Upper lobe of left lung (tissue), 4 donors: ENCODE results near the gene CHST13.

Experiments
- POLR2A ChIP-seq, 4 donors: fragments of 450-650 bp; IDR thresholded peaks; one replicate each; pipeline ENCODE4 v1.5.1; 2016 to 2017; ENCODE audit warnings: antibody characterized with exemption in 4 of 4, mild to moderate bottlenecking in 2 of 4
- POLR2AphosphoS5 ChIP-seq, 2 donors: sonication (generic); formaldehyde crosslinking; IDR thresholded peaks; one replicate each; pipeline ENCODE4 v1.5.1; 2017; ENCODE audit warnings: antibody characterized with exemption in 2 of 2
- TF ChIP-seq, protein P1 (sequence below), 6 experiments: fragments of 450-650 bp in 4 of 6; fragments of 200-600 bp in 2 of 6; sonication (generic) in 2 of 6; IDR thresholded peaks; one replicate each; pipeline ENCODE4 v1.5.1; 2016 to 2019; ENCODE audit warnings: antibody characterized with exemption in 6 of 6

DNA sequence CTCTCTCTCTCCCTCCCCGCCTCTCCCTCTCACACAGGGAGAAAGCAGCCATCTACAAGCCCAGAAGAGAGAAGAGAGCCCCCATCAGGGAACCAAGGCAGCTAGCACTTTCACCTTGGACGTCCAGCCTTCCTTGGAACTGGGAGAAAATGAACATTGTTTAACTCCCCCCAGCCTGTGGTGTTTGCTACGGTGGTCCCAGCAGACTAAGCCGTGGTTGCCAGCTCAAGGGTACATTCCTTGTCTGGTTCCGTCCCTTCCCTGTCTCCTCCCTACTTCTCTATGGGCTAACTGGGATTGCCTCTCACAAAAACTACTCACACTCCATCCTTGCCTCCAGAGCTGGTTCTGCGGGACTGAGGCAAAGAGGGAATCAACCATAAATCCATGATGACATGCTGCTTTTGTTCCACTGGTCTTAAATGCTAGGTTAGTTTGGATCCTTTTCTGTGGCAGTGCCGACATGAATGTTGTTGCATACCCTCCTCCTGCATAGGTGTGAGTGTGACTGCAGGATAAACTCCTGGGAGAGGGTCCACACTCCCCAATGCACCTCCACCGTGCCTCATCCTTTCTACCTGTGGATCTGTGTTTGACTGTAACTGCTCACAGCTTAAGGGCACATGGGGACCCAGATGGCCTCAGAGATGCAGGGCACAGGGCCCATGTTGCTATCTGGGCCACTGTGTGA, 22.7 kb downstream of the CHST13 start:
- TF ChIP-seq, protein P1, sequence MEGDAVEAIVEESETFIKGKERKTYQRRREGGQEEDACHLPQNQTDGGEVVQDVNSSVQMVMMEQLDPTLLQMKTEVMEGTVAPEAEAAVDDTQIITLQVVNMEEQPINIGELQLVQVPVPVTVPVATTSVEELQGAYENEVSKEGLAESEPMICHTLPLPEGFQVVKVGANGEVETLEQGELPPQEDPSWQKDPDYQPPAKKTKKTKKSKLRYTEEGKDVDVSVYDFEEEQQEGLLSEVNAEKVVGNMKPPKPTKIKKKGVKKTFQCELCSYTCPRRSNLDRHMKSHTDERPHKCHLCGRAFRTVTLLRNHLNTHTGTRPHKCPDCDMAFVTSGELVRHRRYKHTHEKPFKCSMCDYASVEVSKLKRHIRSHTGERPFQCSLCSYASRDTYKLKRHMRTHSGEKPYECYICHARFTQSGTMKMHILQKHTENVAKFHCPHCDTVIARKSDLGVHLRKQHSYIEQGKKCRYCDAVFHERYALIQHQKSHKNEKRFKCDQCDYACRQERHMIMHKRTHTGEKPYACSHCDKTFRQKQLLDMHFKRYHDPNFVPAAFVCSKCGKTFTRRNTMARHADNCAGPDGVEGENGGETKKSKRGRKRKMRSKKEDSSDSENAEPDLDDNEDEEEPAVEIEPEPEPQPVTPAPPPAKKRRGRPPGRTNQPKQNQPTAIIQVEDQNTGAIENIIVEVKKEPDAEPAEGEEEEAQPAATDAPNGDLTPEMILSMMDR (IDR thresholded peaks at IDR 0.05) = no peak
- no peak for TF ChIP-seq POLR2AphosphoS5 (IDR thresholded peaks at IDR 0.05)
- no peak for TF ChIP-seq POLR2A (IDR thresholded peaks at IDR 0.05)
